GM21723 (cell line): ENCODE results near the gene PLEKHA8.
"Not testable (repeated sequence)": the region's sequence is repeated elsewhere in the genome, so short reads cannot be mapped to it uniquely, and the experiment has no call there.

Experiments
- ATAC-seq: cut with Tn5 transposase; IDR thresholded peaks from one replicate; pipeline ENCODE4 v1.9.1; 2021; ENCODE audit warnings: mild to moderate bottlenecking, moderate library complexity; ENCODE audit not compliant: unreplicated experiment

The PLEKHA8 gene

DNA sequence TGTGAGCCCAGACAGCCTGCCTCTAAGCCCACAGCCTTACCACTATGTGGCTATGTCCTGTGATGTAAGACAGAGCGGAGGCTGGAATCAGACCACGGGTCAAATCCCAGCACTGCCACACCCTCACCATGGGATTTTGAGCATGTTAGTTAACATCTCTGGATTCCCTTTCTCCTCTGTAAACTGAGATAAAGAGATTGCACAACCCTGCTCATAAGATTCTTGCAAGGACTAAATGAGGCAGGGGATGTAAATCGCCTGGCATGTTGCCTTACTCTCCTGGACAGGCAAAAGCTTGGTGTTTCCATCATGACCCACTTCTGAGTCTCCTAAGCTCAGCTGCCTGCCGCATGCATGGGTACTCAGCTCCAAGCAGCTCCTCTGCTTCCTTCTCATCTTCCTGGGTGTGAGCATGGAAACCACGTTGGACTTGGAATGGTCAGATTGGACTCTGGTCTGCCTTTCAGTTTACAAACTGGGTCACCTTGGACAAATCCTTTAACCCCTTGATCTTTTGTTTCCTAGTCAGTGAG, 65.3 kb downstream of the PLEKHA8 start:
- no peak for ATAC-seq

DNA sequence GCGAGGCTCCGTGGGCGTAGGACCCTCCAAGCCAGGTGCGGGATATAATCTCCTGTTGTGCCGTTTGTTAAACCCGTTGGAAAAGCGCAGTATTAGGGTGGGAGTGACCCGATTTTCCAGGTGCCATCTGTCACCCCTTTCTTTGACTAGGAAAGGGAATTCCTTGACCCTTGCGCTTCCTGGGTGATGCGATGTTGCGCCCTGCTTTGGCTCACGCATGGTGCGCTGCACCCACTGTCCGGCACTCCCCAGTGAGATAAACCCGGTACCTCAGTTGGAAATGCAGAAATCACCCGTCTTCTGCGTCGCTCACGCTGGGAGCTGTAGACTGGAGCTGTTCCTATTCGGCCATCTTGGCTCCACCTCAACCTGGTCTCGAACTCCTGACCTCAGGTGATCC, 70.4 kb downstream of the PLEKHA8 start:
- not testable (repeated sequence) for ATAC-seq

DNA sequence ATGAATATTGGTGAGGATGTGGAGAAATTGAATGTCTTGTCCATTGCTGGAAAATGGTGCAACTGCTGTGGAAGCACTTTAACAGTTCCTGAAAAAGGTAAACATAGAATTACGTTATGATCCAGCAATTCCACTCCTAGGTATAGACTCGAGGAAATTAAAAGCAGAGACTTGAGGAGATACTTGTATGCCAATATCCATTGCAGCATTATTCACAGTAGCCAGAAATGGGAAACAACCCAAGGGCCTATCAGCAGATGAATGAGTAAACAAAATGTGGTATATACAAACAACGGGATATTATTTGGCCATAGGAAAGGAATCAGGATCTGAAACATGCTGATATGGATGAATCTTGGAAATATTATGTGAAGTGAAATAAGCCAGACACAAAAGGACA, 74.1 kb downstream of the PLEKHA8 start:
- no peak for ATAC-seq

DNA sequence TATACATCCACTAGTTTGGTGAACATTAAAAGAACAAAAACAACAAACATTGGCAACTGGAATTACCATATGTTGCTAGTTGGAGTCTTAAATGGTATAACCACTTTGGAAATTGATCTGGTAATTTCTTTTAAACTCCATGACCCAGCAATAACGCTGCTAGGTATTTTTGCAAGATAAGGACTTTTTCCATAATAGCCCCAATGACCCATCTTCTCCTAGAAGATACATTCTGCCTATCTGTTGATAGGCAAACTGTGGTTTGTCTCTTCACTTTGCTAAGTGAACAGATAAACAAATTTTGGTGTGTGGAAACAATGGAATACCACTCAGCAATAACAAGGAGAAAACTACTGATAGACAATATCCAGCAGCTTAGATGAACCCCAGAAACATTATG, 75.9 kb downstream of the PLEKHA8 start:
- ATAC-seq, result no peak

DNA sequence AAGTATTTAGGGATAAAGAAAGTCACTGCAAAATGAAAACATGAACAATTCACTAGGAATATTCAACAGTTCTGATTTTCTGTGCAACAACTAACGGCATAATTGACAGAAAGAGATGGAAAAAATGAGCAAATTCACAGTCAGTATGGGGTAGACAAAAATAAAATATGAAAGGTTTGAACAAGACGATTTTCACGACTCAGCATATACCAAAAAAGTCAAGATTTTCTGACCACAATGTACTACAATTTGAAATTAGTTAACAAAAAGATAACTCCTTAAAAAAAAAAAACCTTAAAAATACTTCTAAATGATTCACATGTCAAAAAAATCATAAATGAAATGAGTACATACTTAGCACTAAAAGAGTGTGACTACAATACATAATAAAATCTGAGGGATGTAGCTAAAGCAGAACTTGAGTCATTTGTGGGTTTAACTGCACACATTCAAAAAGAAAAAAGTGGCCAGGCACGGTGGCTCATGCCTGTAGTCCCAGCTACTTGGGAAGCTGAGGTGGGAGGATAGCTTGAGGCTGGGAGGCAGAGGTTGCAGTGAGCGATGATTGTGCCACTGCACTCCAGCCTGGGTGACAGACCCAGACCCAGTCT, 84.0 kb downstream of the PLEKHA8 start:
- no peak for ATAC-seq

DNA sequence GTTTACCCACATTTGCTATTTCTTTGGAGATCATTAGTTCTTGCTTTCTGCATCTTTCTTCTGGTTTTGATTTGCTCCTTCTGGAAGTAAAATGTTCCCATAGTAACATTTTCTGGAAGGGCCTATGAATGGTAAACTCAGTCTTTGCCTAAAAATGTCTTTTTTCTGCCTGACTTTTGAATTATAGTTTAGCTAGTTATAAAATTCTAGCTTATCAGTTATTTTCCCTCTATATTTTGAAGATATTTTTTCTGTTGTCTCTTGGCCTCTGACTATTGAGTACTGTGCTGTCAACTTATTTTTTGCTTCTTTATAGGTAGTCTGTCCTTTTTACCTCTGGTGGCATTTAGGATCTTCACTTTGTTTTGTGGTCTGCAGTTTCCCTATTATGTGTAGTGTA, 84.9 kb downstream of the PLEKHA8 start:
- ATAC-seq, result no peak

DNA sequence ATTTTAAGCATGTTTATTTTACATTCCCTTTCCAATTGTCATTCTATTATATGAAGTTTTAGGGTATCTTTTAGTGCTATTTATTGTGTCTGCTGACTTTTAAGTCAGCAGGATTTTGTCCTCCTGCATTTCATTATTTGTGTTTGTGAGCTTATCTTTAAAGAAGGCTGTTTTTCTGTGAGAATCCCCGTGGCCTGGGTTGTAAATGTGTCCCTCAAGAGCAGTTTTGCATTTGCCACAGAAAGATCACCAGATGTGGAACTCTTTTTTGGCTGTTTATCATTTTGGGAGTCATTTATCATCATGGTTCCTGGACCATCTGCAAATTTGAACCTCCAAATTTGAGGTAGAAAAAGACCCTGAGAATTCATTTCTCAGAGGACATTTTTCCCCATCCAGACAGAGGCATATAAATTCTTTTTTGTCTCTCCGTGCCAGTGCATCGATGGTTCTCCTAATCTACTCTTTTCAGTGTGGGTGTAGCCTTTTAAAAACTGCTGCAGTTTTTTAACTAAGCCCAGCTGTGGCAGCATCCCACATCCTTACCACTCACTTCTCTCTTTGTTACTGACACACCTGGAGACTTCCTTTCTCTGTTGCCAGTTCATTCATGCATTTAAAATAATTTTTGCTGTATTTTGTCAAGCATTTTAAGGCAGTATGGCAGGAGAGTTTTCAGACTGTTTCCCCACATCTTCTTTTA, 86.5 kb downstream of the PLEKHA8 start:
- ATAC-seq, result no peak

DNA sequence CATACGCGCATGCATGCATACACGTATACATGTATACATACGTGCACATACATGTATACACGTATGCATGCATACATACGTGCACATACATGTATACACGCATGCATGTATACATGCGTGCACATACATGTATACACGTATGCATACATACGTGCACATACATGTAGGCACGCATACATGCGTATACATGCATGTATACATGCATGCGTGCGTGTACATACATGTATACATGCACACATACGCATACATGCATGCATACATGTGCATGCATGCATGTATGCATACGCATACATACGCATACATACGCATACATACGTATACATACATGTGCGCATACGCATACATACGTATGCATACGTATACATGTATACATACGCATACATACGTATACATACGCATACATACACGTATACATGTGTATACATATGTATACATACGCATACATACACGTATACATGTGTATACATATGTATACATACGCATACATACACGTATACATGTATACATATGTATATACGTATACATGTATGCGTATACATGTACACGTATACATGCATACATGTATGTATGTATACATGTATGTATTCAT, 87.6 kb downstream of the PLEKHA8 start:
- ATAC-seq, result no peak

DNA sequence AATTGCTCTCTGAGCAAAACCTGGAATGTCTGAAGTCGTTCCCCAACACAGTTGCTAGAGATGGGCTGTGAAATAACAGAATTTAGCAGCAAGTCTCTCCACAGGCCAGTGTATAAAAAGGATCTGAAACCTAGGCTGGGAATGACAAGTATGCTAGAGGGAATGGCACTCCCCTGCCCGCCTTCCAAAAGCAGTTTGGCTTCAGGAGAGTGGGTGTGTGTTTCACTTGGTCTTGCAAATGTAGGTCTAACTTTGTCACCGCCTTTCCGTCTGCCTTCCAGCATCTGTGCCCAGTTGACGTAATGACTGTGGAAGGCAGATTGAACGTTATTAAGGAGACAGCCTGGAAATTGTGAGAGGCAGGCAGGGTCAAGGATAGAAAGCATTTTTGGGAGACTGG, 88.6 kb downstream of the PLEKHA8 start:
- no peak for ATAC-seq

DNA sequence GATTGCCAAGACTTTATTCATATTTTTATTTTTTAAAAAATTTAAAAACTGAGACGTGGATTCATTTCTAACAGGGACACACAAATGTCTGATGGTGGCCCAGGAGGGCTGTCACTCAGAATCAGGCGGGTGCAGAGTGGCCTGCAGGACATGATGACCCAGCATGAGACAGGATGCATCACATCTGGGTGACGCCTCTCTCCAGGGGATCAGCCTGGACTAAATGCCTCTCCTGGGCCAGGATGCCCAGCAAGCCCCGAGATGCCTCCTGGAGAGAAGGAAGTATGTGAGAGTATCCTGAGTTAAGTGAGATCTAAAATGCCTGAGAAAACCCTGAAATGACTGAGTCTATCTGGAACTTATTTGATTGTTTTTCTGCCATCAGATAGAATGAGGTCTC, 89.7 kb downstream of the PLEKHA8 start:
- no peak for ATAC-seq

DNA sequence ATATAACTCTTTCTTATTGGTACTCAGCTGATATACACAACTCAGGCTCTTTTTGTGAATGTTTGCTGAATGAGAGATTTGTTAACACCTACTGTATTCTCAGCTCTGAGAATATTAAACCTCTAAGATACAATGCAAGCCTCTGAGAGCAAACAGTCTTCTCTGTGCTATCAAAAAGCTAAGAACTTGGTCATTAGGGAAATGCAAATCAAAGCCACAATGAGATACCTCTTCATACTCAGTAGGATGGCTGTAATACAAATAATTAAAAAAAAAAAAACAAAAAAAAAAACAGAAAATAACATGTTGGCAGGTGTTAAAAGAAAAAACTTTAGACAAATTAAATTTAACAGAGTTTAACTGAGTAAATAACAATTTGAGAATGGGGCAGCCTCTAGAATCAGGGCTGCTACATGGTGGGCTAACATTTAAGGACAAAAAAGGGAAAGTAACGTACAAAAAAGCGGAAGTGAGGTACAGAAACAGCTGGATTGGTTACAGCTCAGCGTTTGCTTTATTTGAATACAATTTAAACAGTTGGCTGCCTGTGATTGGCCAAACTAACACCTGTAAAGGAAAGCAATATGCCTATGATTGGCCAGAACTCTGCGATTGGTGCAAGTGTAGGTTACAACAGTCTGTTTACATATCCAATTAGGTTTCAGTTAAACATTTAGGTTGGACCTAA, 91.8 kb downstream of the PLEKHA8 start:
- ATAC-seq, result no peak

DNA sequence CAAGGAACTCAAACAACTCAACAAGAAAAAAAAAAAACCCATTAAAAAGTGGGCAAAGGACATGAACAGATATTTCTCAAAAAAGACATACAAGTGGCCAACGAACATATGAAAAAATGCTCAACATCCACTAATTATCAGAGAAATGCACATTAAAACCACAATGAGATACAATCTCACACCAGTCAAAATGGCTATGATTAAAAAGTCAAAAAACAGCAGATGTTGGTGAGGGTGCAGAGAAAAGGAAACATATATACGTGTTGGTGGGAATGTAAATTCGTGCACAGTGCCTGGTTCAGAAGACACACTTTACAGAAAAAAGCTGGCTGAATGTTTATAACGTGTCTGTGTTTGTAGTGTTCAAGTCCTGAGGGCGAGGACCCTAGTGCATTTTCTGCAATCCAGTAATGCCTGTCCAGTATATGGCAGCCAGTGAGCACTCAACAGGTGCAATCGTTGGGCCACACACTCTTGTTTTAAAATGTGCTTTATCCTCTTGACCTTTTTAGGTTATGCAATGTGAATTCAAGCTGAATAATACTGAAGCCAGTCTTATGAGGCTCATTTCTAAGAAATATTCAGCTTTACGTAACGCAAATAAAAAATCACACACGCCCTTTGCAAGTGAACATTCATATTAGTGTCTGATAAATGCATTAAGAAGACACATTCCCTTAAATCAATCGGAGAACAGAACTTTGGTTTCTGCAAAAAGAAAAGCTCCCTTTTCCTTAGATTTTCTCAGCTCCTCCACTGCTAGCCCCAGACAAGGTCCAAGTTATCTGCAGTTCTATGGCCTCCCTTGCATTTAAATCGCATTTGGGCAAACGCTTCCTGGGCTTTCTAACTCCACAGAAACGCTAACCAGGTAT, 105.8 kb downstream of the PLEKHA8 start:
- ATAC-seq, result no peak

DNA sequence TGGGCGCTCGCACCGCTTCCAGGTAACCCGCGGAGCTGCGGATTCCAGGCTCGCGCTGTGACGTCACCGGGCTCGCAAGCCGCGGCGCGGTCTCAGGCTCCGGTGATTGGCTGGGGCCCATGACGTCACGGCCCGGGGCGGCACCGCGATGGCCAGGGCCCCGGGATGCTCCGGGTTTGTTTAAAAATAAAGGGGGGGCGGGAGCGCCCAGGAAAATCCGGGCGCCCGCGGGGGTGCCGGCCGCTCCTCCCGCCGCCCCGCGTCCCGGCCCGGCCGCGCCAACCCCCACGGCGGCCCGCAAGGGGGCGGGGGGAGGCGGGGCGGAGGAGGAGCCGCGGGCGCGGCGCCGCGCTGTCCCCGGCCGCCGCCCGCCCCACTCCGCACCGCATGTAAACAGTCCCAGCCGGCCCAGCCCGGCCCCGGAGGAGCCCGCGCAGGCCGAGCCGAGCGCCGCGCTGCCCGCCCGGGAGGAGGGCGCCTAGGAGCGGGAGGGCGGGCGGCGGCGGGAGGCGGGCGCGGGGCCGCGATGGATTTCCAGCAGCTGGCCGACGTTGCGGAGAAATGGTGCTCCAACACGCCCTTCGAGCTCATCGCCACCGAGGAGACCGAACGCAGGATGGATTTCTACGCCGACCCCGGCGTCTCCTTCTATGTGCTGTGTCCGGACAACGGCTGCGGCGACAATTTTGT, 106.5 kb downstream of the PLEKHA8 start, which contains the start of gene MTURN:
TSS of gene MTURN (plus strand) at position 376 of the 690 bp plus-strand sequence. CDS start at position 527, 151 bp downstream.
- ATAC-seq, result peak; percentile 89

DNA sequence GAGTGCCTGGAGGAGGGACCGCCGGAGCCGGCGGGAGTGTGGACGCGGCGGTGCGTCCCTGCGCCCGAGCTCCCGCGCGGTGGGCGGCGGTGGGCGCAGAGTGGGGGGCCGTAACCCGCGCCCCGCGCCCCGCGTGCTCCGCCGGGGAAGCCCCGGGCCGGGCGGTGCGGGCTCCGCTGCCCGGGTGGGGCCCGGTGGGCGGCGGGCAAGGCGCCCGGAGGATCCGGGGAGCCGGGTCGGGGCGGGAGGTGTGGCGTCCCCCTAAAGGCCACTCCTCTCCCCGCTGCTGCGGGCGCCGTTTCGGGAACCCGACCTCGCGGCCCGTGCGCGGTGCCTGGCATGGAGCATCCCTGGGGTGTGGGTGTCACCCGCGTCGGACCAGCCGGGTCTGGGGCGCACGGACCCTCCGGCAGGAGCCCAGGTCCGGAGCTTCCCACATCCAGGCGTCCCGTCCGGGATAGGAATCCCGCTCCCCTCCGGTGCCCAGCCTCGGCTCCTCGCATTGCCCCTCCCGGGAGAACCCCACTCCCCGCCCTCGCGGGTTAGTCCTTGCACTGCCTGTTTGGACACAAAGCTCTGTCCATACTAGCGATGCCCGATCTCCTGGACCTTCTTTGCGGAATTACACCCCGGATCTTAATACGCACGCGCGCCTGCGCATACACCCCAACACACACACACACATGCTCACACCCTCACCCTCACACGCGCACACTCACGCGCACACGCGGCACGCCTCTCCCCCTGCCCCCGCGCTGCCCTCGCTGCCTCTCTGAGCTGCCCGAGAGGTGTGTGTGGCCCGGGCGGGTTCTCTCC, 107.3 kb downstream of the PLEKHA8 start:
- peak; percentile 27 for ATAC-seq

DNA sequence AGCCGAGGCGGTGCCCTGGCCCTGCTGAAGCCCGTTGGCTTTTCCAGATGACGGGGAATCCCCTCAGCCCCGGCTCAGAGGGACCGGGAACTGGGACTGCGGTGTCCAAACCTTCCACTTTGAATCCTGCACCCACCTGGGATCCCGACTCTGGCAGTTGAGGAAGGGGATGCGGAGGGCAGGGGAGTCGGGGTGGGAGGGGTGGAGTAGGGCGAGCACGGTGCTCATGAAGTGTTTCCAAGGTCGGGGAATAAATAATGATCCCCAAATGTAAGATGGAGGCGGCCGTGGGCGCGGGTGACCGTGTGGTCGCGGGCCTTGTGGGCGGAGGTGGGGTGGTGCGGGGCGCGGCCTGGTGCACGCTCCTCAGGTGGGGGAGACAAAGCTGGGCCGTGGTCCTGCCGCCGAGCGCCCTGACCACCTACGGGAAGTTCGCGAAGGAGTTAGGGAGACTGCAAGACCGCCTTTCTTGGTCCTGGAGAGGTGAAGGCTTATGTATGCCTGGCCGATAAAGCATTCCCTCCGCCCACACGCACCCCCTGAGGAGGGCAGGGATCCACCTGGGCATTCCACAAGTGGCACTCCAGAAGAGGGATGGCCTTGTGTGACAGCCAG, 108.0 kb downstream of the PLEKHA8 start:
- ATAC-seq, result no peak

DNA sequence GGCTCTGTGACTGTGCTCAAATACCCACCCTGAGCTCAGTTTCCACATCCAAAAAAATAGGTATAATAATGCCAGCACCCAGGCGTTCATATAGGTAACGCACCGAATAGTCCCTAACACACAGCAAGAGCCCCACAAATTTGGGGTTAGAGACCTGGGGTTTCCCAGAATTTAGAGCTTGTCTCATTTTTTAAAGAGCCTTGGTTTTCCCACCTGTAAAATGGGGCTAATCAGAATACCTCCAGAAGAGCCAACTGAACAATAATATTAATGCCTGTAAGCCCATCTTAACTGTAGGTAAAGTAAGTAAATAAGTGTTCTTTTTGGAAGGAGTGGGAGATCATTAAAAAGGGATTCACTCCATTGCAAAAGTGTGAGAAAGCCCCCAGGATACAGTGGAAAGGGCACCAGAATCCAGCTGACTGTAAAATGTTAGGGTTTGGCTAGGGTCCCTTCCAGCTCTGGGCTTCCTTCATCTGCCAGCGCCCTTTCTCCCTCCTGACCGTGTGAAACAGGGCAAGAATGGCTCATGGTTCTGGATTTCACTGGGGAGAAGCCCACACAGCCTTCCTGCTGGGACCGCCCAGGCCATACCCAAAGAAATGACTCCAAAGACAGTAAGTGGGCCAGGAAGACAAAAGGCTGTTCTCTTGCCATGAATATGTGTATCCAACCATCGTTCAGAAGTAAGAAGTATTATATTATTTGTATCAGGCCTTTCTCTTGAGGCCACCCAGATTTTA, 108.7 kb downstream of the PLEKHA8 start:
- no peak for ATAC-seq

DNA sequence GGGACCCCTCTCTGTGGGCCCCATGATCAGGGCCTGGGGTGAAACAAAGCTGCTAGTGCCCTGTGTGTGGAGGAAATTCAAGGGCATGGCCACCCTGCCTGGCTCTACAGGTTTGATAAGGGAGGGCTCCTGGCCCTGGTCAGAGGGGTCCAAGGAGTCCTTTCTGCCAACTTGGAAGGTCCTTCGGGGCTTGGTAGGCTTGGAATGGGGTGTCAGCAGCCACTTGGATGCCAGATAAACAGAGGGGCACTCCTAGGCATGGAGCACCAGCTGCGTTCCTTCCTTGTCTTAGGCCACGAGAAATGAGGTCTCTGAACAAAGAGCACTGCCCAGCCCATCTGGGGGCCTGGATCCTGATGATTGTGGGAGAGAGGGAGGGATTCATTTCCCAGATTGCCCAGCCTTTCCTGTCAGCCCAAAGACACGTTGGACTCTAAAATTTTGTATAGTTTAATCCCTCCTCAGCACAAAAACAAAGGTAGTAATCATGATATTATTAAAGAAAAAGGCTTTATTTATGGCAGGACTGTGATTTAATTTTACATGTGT, 111.7 kb downstream of the PLEKHA8 start:
- no peak for ATAC-seq

DNA sequence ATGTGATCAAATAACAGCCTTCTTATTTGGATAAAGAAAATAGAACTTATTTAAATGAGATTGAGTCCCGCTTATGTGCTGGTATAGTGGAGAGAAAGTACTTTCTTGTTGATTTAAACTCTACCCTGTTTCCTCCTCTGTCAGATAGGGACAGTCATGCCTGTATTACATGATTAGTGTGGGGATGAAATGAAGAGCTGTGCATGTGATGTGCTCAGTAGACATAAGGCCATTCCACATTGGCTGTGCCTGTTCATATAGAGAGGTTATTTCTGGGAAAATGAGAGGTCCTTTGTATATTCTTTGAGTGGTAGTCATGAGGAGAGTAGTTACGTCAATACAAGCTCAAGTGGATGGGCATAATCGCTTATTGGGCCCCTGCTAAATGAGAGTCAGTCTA, 112.2 kb downstream of the PLEKHA8 start:
- ATAC-seq, result no peak
